Stomach (tissue), 4 donors: ENCODE measurements around the gene VASP.

ENCODE experiments used
- EP300 ChIP-seq: sonication (generic); formaldehyde crosslinking; IDR thresholded peaks from one replicate; pipeline ENCODE4 v1.6.1; 2017; ENCODE audit warnings: antibody characterized with exemption
- POLR2AphosphoS5 ChIP-seq, 3 donors: sonication (generic); formaldehyde crosslinking; IDR thresholded peaks; one replicate each; pipeline ENCODE4 v1.6.1; 2016; ENCODE audit warnings: antibody characterized with exemption in 3 of 3
- TF ChIP-seq, protein P1 (sequence below), 7 experiments: fragments of 450-650 bp in 4 of 7; fragments of 200-600 bp in 3 of 7; sonication (generic) in 3 of 7; IDR thresholded peaks; one replicate each; pipeline ENCODE4 v1.5.1; 2016 to 2019; ENCODE audit warnings: antibody characterized with exemption in 7 of 7, control low read depth in 2 of 7, mild to moderate bottlenecking in 1 of 7

DNA sequence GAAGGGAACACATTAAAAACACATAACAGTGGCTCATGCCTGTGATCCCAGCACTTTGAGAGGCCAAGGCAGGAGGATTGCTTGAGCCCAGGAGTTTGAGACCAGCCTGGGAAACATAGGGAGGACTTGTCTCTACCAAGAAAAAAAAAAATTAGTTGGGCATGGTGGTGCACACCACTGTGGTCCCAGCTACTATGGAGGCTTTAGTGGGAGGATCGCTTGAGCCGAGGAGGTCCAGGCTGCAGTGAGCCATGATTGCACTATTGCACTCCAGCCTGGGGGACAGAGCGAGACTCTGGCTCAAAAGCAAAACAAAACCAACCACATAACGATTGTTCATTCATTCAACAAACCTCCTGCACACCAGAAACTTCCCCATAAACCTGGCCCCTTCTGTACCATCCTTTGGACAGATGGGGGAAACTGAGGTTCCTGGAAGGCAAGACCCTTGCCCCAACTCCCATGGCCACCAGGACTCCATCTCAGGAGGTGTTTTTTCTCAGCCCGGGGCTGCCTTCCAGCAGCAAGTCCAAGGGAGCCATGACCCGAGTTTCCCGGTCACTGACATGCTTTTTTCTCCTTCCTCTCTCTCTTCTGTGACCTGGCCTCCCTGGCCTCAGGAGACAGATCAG lies 35.2 kb upstream of the VASP start:
- TF ChIP-seq, protein P1, sequence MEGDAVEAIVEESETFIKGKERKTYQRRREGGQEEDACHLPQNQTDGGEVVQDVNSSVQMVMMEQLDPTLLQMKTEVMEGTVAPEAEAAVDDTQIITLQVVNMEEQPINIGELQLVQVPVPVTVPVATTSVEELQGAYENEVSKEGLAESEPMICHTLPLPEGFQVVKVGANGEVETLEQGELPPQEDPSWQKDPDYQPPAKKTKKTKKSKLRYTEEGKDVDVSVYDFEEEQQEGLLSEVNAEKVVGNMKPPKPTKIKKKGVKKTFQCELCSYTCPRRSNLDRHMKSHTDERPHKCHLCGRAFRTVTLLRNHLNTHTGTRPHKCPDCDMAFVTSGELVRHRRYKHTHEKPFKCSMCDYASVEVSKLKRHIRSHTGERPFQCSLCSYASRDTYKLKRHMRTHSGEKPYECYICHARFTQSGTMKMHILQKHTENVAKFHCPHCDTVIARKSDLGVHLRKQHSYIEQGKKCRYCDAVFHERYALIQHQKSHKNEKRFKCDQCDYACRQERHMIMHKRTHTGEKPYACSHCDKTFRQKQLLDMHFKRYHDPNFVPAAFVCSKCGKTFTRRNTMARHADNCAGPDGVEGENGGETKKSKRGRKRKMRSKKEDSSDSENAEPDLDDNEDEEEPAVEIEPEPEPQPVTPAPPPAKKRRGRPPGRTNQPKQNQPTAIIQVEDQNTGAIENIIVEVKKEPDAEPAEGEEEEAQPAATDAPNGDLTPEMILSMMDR (IDR thresholded peaks at IDR 0.05): no peak
- TF ChIP-seq EP300: no peak
- peak in 1 of 3 donors; percentile 26 for TF ChIP-seq POLR2AphosphoS5 (IDR thresholded peaks at IDR 0.05)
